Astrocyte (in vitro differentiated cells and primary cell): ENCODE measurements around the gene TEKT3.

Experiments
- EZH2 ChIP-seq: IDR thresholded peaks from 2 replicates; pipeline ENCODE4 v1.6.1; 2012; ENCODE audit warnings: mild to moderate bottlenecking, low read length, inconsistent platforms; ENCODE audit not compliant: insufficient read depth
- TF ChIP-seq, protein P1 (sequence below): IDR thresholded peaks from 2 replicates; pipeline ENCODE4 v1.5.1; 2011; ENCODE audit warnings: low read depth, mild to moderate bottlenecking, inconsistent platforms, low read length, moderate library complexity; ENCODE audit not compliant: insufficient read depth

DNA sequence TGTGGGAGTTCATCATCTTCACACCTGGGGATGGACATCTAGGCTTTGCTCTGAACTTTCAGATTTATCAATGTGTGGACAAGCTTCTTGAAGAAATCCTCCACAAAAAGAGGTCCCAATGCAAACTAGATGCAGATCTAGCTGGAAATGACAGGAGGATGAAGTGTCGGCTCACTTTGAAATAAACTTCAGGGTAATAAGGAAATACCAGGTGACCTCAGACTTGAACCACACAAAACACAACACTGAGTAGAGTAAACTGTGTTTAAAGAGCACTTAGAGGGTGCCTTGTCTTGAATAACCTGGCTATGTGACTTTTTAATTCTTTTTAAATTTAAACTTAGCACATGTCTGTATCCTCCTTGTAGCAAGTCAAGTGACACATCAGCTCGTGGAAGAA, 27.2 kb upstream of the TEKT3 start:
- TF ChIP-seq, protein P1, sequence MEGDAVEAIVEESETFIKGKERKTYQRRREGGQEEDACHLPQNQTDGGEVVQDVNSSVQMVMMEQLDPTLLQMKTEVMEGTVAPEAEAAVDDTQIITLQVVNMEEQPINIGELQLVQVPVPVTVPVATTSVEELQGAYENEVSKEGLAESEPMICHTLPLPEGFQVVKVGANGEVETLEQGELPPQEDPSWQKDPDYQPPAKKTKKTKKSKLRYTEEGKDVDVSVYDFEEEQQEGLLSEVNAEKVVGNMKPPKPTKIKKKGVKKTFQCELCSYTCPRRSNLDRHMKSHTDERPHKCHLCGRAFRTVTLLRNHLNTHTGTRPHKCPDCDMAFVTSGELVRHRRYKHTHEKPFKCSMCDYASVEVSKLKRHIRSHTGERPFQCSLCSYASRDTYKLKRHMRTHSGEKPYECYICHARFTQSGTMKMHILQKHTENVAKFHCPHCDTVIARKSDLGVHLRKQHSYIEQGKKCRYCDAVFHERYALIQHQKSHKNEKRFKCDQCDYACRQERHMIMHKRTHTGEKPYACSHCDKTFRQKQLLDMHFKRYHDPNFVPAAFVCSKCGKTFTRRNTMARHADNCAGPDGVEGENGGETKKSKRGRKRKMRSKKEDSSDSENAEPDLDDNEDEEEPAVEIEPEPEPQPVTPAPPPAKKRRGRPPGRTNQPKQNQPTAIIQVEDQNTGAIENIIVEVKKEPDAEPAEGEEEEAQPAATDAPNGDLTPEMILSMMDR, result no peak
- no peak for TF ChIP-seq EZH2
